HEK293 (cell line): ENCODE results near the gene PSD2.
A peak's percentile ranks its signal among the peaks of the same experiment; 100 is the strongest.

ENCODE experiments used
- CTCF ChIA-PET: fragments of 350-600 bp; formaldehyde crosslinking; extraction: SDS; loops from one replicate; lab custom pipeline; 2021; ENCODE audit warnings: antibody characterized with exemption; lab: Yijun Ruan, JAX
- POLR2A ChIA-PET: fragments of 300-600 bp; formaldehyde crosslinking; extraction: SDS; loops from one replicate; lab custom pipeline; 2020; ENCODE audit warnings: antibody characterized with exemption, inconsistent platforms; lab: Yijun Ruan, JAX
- H3K27ac ChIP-seq: fragments of 200-500 bp; sonication (Bioruptor generic); 2 replicates; pipeline ENCODE4 v1.5.1; 2014; ENCODE audit warnings: low read depth, low read length, control low read depth, inconsistent platforms; ENCODE audit errors: extremely low read depth
- H3K36me3 ChIP-seq, 2 experiments: fragments of 200-500 bp in 1 of 2; sonication (Bioruptor generic) in 1 of 2; 1 replicate in 1 of 2; 2 replicates in 1 of 2; pipeline ENCODE4 v1.5.1; 2014 to 2017; ENCODE audit warnings: inconsistent platforms in 2 of 2, low read length in 2 of 2; ENCODE audit not compliant: control insufficient read depth in 2 of 2, insufficient read depth in 1 of 2
- H3K4me1 ChIP-seq: fragments of 200-500 bp; sonication (Bioruptor generic); 2 replicates; pipeline ENCODE4 v1.5.1; 2014; ENCODE audit warnings: mild to moderate bottlenecking, low read length, inconsistent platforms; ENCODE audit not compliant: control insufficient read depth, insufficient read depth
- H3K4me3 ChIP-seq: 2 replicates; pipeline ENCODE4 v1.5.1; 2011; ENCODE audit warnings: low read depth, mild to moderate bottlenecking, control low read depth, low read length, moderate library complexity
- H3K9me3 ChIP-seq: fragments of 200-500 bp; sonication (Bioruptor generic); 2 replicates; pipeline ENCODE4 v1.5.1; 2014; ENCODE audit warnings: low read depth, low read length, inconsistent platforms; ENCODE audit not compliant: control insufficient read depth, insufficient read depth
- AEBP2 ChIP-seq: fragments of 450-650 bp; formaldehyde crosslinking; IDR thresholded peaks from 2 replicates; pipeline ENCODE4 v1.5.1; 2016; ENCODE audit warnings: missing biosample characterization, missing genetic modification characterization, borderline replicate concordance
- HOXA7 ChIP-seq: sonication (generic); formaldehyde crosslinking; IDR thresholded peaks from 2 replicates; pipeline ENCODE4 v1.8.1; 2022; ENCODE audit warnings: missing genetic modification reagents, borderline replicate concordance
- PRDM10 ChIP-seq: fragments of 450-650 bp; formaldehyde crosslinking; IDR thresholded peaks from 2 replicates; pipeline ENCODE4 v1.5.1; 2016; ENCODE audit warnings: missing biosample characterization, missing genetic modification characterization
- SALL2 ChIP-seq: fragments of 450-650 bp; formaldehyde crosslinking; IDR thresholded peaks from 2 replicates; pipeline ENCODE4 v1.5.0; 2017; ENCODE audit warnings: missing biosample characterization, mild to moderate bottlenecking, missing genetic modification characterization, borderline replicate concordance
- ZFHX2 ChIP-seq: fragments of 450-650 bp; formaldehyde crosslinking; conservative IDR thresholded peaks from 2 replicates; pipeline ENCODE4 v1.5.1; 2016; ENCODE audit warnings: missing biosample characterization, missing genetic modification characterization
- ZIC2 ChIP-seq: fragments of 450-650 bp; formaldehyde crosslinking; IDR thresholded peaks from 2 replicates; pipeline ENCODE4 v1.5.1; 2016; ENCODE audit warnings: missing biosample characterization, missing genetic modification characterization
- ZNF146 ChIP-seq: fragments of 450-650 bp; formaldehyde crosslinking; IDR thresholded peaks from 2 replicates; pipeline ENCODE4 v1.5.1; 2016; ENCODE audit warnings: missing biosample characterization, missing genetic modification characterization
- ZNF175 ChIP-seq: fragments of 450-650 bp; formaldehyde crosslinking; IDR thresholded peaks from 2 replicates; pipeline ENCODE4 v1.5.1; 2016; ENCODE audit warnings: missing biosample characterization, missing genetic modification characterization
- ZNF211 ChIP-seq: fragments of 450-650 bp; formaldehyde crosslinking; IDR thresholded peaks from 2 replicates; pipeline ENCODE4 v1.5.1; 2016; ENCODE audit warnings: low read depth, missing biosample characterization, missing genetic modification characterization
- ZNF221 ChIP-seq: fragments of 450-650 bp; formaldehyde crosslinking; IDR thresholded peaks from 2 replicates; pipeline ENCODE4 v1.5.1; 2017; ENCODE audit warnings: missing biosample characterization, missing genetic modification characterization, borderline replicate concordance
- ZNF48 ChIP-seq: fragments of 450-650 bp; formaldehyde crosslinking; IDR thresholded peaks from 2 replicates; pipeline ENCODE4 v1.5.1; 2016; ENCODE audit warnings: missing biosample characterization, missing genetic modification characterization
- ZNF518A ChIP-seq: fragments of 450-650 bp; formaldehyde crosslinking; conservative IDR thresholded peaks from 2 replicates; pipeline ENCODE4 v1.5.1; 2016; ENCODE audit warnings: low read depth, missing biosample characterization, missing genetic modification characterization
- ZNF677 ChIP-seq: fragments of 450-650 bp; IDR thresholded peaks from 2 replicates; pipeline ENCODE4 v1.5.0; 2018; ENCODE audit warnings: missing biosample characterization, mild to moderate bottlenecking, missing genetic modification characterization, moderate library complexity

The PSD2 gene

GRCh38 chr5:139888370-139888769 is 92.8 kb downstream of the PSD2 start (continued):
- TF ChIP-seq ZNF211 (tag by site-specific recombination): no peak
- TF ChIP-seq HOXA7 (CRISPR knock-in tag): no peak
- TF ChIP-seq ZNF221 (tag by site-specific recombination): no peak
- TF ChIP-seq AEBP2: no peak

- no peak overlapping the region for H3K4me3 ChIP-seq
- TF ChIP-seq ZNF146 (tag by site-specific recombination): peak; percentile 94
- no peak for TF ChIP-seq PRDM10 (tag by site-specific recombination)
- TF ChIP-seq, all 188 proteins: peak for 1
- no peaks in the 10 kb centered on the region; a peak in 1 of 3 replicates for H3K36me3 ChIP-seq
- no peaks in the 10 kb centered on the region for H3K9me3 ChIP-seq
- ChIA-PET CTCF (interaction anchor here (0.5 to 2.5 kb wide), 2 partner anchors 32 to 80 kb away, joined by 3 to 12 read pairs; no protein-coding TSS in a partner anchor), POLR2A (no interaction called here)
- H3K27ac ChIP-seq: no peak overlapping the region
- no peaks in the 10 kb centered on the region for H3K4me1 ChIP-seq
Observed at GRCh38 chr5:139889410-139889809, 93.8 kb downstream of the PSD2 start.

GRCh38 chr5:139893873-139894272 is 98.3 kb downstream of the PSD2 start:
- H3K9me3 ChIP-seq: no peaks in the 10 kb centered on the region
- no peak overlapping the region for H3K4me3 ChIP-seq
- no peaks in the 10 kb centered on the region for H3K36me3 ChIP-seq
- ChIA-PET CTCF (interaction anchor here (1.3 kb wide), 1 partner anchor 22 kb away, joined by 4 read pairs; no protein-coding TSS in a partner anchor), POLR2A (no interaction called here)
- no peak overlapping the region for H3K27ac ChIP-seq
- no peaks in the 10 kb centered on the region for H3K4me1 ChIP-seq
- TF ChIP-seq ZNF677 (no peak), SALL2 (tag by site-specific recombination) (no peak), ZFHX2 (tag by site-specific recombination) (peak; percentile 56), ZNF221 (tag by site-specific recombination) (no peak), ZNF48 (tag by site-specific recombination) (no peak), ZIC2 (tag by site-specific recombination) (peak; percentile 82), ZNF518A (tag by site-specific recombination) (no peak), ZNF175 (tag by site-specific recombination) (no peak)
- TF ChIP-seq, all 188 proteins: peak for 2
